H1 (cell line): Measurements from ENCODE around the gene DNAJC9. TPM values are rescaled to one million over a fixed set of nuclear protein-coding genes. Genes with fewer than 3 reads are reported as not detected.

ENCODE experiments used
- CTCF ChIA-PET: fragments of 300-600 bp; sonication (Branson Sonifier 250); formaldehyde crosslinking; loops from one replicate; lab custom pipeline; 2021; ENCODE audit not compliant: partially characterized antibody; lab: Charles Lee
- POLR2A ChIA-PET: fragments of 300-600 bp; sonication (Branson Sonifier 250); formaldehyde crosslinking; loops from one replicate; lab custom pipeline; 2021; ENCODE audit warnings: inconsistent platforms; ENCODE audit not compliant: partially characterized antibody; lab: Charles Lee
- DNase-seq, 2 experiments: peaks; one replicate each; pipeline versions ENCODE4 v3.0.0 to v3.0.0-alpha.2; 2010 to 2022; ENCODE audit warnings: low spot score in 2 of 2, low read depth in 1 of 2, mixed read lengths in 1 of 2
- FAIRE-seq: peaks from 2 replicates; lab custom pipeline; 2011; peaks lifted over from hg19 to GRCh38; lab: Jason Lieb, UNC
- H2AFZ ChIP-seq: 2 replicates; pipeline ENCODE4 v1.8.1; 2012; ENCODE audit warnings: low read length, inconsistent platforms
- H2AK5ac ChIP-seq: 2 replicates; pipeline ENCODE4 v1.6.1; 2013; ENCODE audit warnings: low read depth, low read length
- H2BK120ac ChIP-seq: replicated peaks from 2 replicates; pipeline ENCODE3; 2013; ENCODE audit warnings: low read depth, low read length, inconsistent platforms
- H2BK12ac ChIP-seq: 2 replicates; pipeline ENCODE4 v1.6.1; 2013; ENCODE audit warnings: low read depth, low read length
- H2BK15ac ChIP-seq: 2 replicates; pipeline ENCODE4 v1.6.1; 2013; ENCODE audit warnings: low read length
- H2BK20ac ChIP-seq: 2 replicates; pipeline ENCODE4 v1.6.1; 2013; ENCODE audit warnings: low read length
- H2BK5ac ChIP-seq: 2 replicates; pipeline ENCODE4 v1.6.1; 2013; ENCODE audit warnings: low read depth, low read length
- H3K14ac ChIP-seq: 2 replicates; pipeline ENCODE4 v1.6.1; 2013; ENCODE audit warnings: inconsistent platforms; ENCODE audit not compliant: insufficient read length
- H3K18ac ChIP-seq: 2 replicates; pipeline ENCODE4 v1.6.1; 2013; ENCODE audit warnings: low read length; ENCODE audit errors: extremely low read depth
- H3K23ac ChIP-seq: 2 replicates; pipeline ENCODE4 v1.6.1; 2013; ENCODE audit warnings: inconsistent platforms; ENCODE audit not compliant: insufficient read length
- H3K23me2 ChIP-seq: 2 replicates; pipeline ENCODE4 v1.6.1; 2013; ENCODE audit warnings: low read depth, low read length
- H3K27ac ChIP-seq: 2 replicates; pipeline ENCODE4 v1.6.1; 2011; ENCODE audit warnings: low read depth, low read length, inconsistent platforms
- H3K27me3 ChIP-seq, 4 experiments: replicated peaks in 1 of 4; 1 replicate in 1 of 4; 2 replicates in 3 of 4; pipeline versions ENCODE4 v1.6.1 to v1.8.1; 2011 to 2013; ENCODE audit warnings: low read length in 3 of 4, mild to moderate bottlenecking in 3 of 4, inconsistent platforms in 2 of 4, mixed read lengths in 2 of 4, moderate library complexity in 1 of 4; ENCODE audit not compliant: control insufficient read depth in 3 of 4, insufficient read depth in 3 of 4; ENCODE audit errors: extremely low read depth in 1 of 4
- H3K36me3 ChIP-seq, 4 experiments: 2 replicates each; pipeline versions ENCODE4 v1.6.1 to v1.8.1; 2011 to 2013; ENCODE audit warnings: mild to moderate bottlenecking in 4 of 4, low read length in 3 of 4, moderate library complexity in 2 of 4, control low read depth in 1 of 4, inconsistent platforms in 1 of 4; ENCODE audit not compliant: insufficient read depth in 4 of 4, control insufficient read depth in 2 of 4
- H3K4ac ChIP-seq: replicated peaks from 2 replicates; pipeline ENCODE3; 2013; ENCODE audit warnings: low read length, low read depth, mixed read lengths, inconsistent platforms; ENCODE audit not compliant: insufficient read length
- H3K4me1 ChIP-seq, 4 experiments: replicated peaks in 1 of 4; 1 replicate in 1 of 4; 2 replicates in 3 of 4; pipeline versions ENCODE4 v1.6.1 to v1.8.1; 2011 to 2013; ENCODE audit warnings: low read length in 3 of 4, inconsistent platforms in 2 of 4, mixed read lengths in 1 of 4; ENCODE audit not compliant: insufficient read depth in 4 of 4, control insufficient read depth in 3 of 4
- H3K4me2 ChIP-seq, 2 experiments: 2 replicates each; pipeline versions ENCODE4 v1.6.1 to v1.8.1; 2011 to 2013; ENCODE audit warnings: low read depth in 2 of 2, low read length in 2 of 2, control low read depth in 1 of 2, inconsistent platforms in 1 of 2, mild to moderate bottlenecking in 1 of 2; ENCODE audit not compliant: insufficient read depth in 1 of 2
- H3K4me3 ChIP-seq, 4 experiments: fragments of 200-600, 300-600 bp in 1 of 4; sonication (generic), shearing (Covaris generic), sonication (Bioruptor Twin) in 1 of 4; 2 replicates each; pipeline versions ENCODE4 v1.5.1 to v1.8.1; 2011 to 2016; ENCODE audit warnings: low read length in 4 of 4, low read depth in 3 of 4, control low read depth in 2 of 4, inconsistent platforms in 2 of 4, mild to moderate bottlenecking in 2 of 4, mixed read lengths in 1 of 4, moderate library complexity in 1 of 4; ENCODE audit not compliant: insufficient read depth in 2 of 4; ENCODE audit errors: extremely low read depth in 1 of 4
- H3K56ac ChIP-seq: replicated peaks from 2 replicates; pipeline ENCODE3; 2013; ENCODE audit warnings: low read depth, mild to moderate bottlenecking, mixed read lengths, low read length, inconsistent platforms; ENCODE audit not compliant: insufficient read length
- H3K79me1 ChIP-seq: 2 replicates; pipeline ENCODE4 v1.6.1; 2013; ENCODE audit warnings: low read depth, low read length, control low read depth
- H3K79me2 ChIP-seq, 2 experiments: 2 replicates each; pipeline versions ENCODE4 v1.6.1 to v1.8.1; 2012 to 2013; ENCODE audit warnings: low read length in 2 of 2, mild to moderate bottlenecking in 2 of 2, inconsistent platforms in 1 of 2; ENCODE audit not compliant: insufficient read depth in 2 of 2, control insufficient read depth in 1 of 2
- H3K9ac ChIP-seq, 4 experiments: replicated peaks in 1 of 4; 1 replicate in 1 of 4; 2 replicates in 3 of 4; pipeline versions ENCODE4 v1.6.1 to v1.8.1; 2011 to 2013; ENCODE audit warnings: low read depth in 3 of 4, low read length in 3 of 4, control low read depth in 2 of 4, mild to moderate bottlenecking in 2 of 4, moderate library complexity in 2 of 4, inconsistent platforms in 1 of 4; ENCODE audit errors: extremely low read depth in 1 of 4
- H3K9me3 ChIP-seq, 2 experiments: 2 replicates each; pipeline versions ENCODE4 v1.6.1 to v1.8.1; 2012 to 2013; ENCODE audit warnings: mild to moderate bottlenecking in 2 of 2, moderate library complexity in 2 of 2, control low read depth in 1 of 2, inconsistent platforms in 1 of 2, low read depth in 1 of 2, low read length in 1 of 2, mixed read lengths in 1 of 2; ENCODE audit not compliant: insufficient read depth in 2 of 2
- H4K20me1 ChIP-seq, 2 experiments: replicated peaks in 1 of 2; 2 replicates each; pipeline versions ENCODE3 to v1.8.1; 2011 to 2013; ENCODE audit warnings: inconsistent platforms in 2 of 2, low read length in 2 of 2, mild to moderate bottlenecking in 1 of 2; ENCODE audit not compliant: insufficient read depth in 2 of 2, control insufficient read depth in 1 of 2
- H4K5ac ChIP-seq: 2 replicates; pipeline ENCODE4 v1.6.1; 2013; ENCODE audit warnings: low read length, low read depth, mixed read lengths, inconsistent platforms; ENCODE audit not compliant: insufficient read length
- H4K8ac ChIP-seq: 2 replicates; pipeline ENCODE4 v1.8.0; 2013; ENCODE audit warnings: mild to moderate bottlenecking, moderate library complexity, low read length, inconsistent platforms; ENCODE audit not compliant: insufficient read depth; ENCODE audit errors: extremely low read depth
- H4K91ac ChIP-seq: replicated peaks from 2 replicates; pipeline ENCODE3; 2013; ENCODE audit warnings: low read length, mixed read lengths, inconsistent platforms; ENCODE audit not compliant: insufficient read length
- ATF2 ChIP-seq: IDR thresholded peaks from 2 replicates; pipeline ENCODE4 v1.6.1; 2012; ENCODE audit warnings: low read length, inconsistent platforms
- JUND ChIP-seq: IDR thresholded peaks from 2 replicates; pipeline ENCODE4 v1.6.1; 2011; ENCODE audit warnings: mild to moderate bottlenecking, improper control_type of control experiment, low read length
- NRF1 ChIP-seq: IDR thresholded peaks from 2 replicates; pipeline ENCODE4 v1.6.1; 2011; ENCODE audit warnings: mild to moderate bottlenecking, low read depth, low read length, improper control_type of control experiment
- WGBS, 2 experiments: shearing (Covaris generic) in 1 of 2; methylation state at CpG; one replicate each; pipeline versions ENCODE4 v1.1.6 to v1.1.7; 2013 to 2015; ENCODE audit warnings: low lambda C conversion rate in 2 of 2, mixed read lengths in 2 of 2, inconsistent platforms in 1 of 2, low coverage in 1 of 2, missing lambda C conversion rate in 1 of 2; ENCODE audit not compliant: insufficient replicate concordance in 2 of 2, insufficient coverage in 1 of 2, insufficient read length in 1 of 2; ENCODE audit errors: extremely low coverage in 1 of 2, missing lambda C conversion rate in 1 of 2; 5-methylcytosine and 5-hydroxymethylcytosine counted together
- polyA plus RNA-seq, 7 experiments: library from polyadenylated mRNA; depleted of rRNA in 3 of 7; stranded (reverse) in 5 of 7; unstranded in 2 of 7; fragments of >200 nt in 5 of 7; fragments of 200-250 nt in 2 of 7; gene quantifications; 1 replicate in 5 of 7; 2 replicates in 1 of 7; 4 replicates in 1 of 7; pipeline versions ENCODE4 v1.2.1 to v1.2.3, GENCODE V29; 2011 to 2013; ENCODE audit warnings: missing spikeins in 2 of 7, mixed read lengths in 2 of 7
- total RNA-seq: library from RNA; stranded (reverse); fragmentation: NEBNext Ultra II Directional; extraction: Animal tissue kit (Norgen Biotek cat#: 25700); gene quantifications from 2 replicates; pipeline ENCODE4 v1.2.1, GENCODE V29; 2021
- TF ChIP-seq, protein P1 (sequence below): IDR thresholded peaks from 2 replicates; pipeline ENCODE4 v1.6.1; 2012; ENCODE audit warnings: inconsistent platforms

The DNAJC9 gene
- total and polyA plus RNA-seq, 2 of the 8 experiments (the other 6 are each of a cell fraction or from before 2014, with no cell fraction given) = 26.0 to 32.2 TPM

DNA sequence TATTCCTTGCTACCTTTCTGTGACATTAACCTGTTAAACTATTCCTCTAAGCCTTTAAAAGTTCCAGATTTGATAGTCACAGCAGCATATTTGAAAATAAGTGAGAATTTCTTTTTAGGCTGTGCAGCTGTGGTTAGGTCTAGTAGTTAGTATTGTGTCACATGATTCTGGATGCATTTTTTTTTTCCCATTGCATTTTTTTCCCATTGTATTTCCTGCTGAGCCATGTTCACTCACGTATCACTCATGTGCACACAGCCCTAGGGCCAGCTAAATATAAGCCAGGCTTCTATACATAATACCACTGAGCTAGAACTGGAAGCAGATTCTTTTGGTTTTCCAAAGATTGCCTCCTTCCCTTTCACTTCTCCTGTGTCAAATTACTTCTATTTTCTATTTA, 37.4 kb downstream of the DNAJC9 start:
- WGBS, 2 experiments = 90% methylated on average over 1 of the region's 1 CpG; no CpG with 5 or more reads in 1 of the 2 experiments
- Histone ChIP-seq H4K8ac (no peak overlapping the region), H3K56ac (no peak overlapping the region), H4K5ac (no peak overlapping the region), H2BK5ac (no peak overlapping the region), H3K23me2 (no peaks in the 10 kb centered on the region), H2BK20ac (no peak overlapping the region), H3K36me3 (peaks cover 0 to 6% (median 1%) of the 10 kb centered on the region in 4 experiments; a peak in 2 of 8 replicates), H3K79me1 (no peaks in the 10 kb centered on the region), H2BK12ac (no peak overlapping the region), H3K79me2 (no peaks in the 10 kb centered on the region), H3K27ac (no peak overlapping the region), H3K23ac (no peak overlapping the region), H4K91ac (no peak overlapping the region), H3K14ac (no peak overlapping the region), H2BK15ac (no peak overlapping the region), H3K18ac (no peak overlapping the region), H4K20me1 (no peaks in the 10 kb centered on the region), H2BK120ac (no peak overlapping the region), H3K9me3 (peaks cover 19 to 25% of the 10 kb centered on the region in 2 experiments), H3K27me3 (no peaks in the 10 kb centered on the region), H2AFZ (no peak overlapping the region), H3K4me3 (no peak overlapping the region), H3K9ac (no peak overlapping the region), H3K4me1 (no peaks in the 10 kb centered on the region), H2AK5ac (no peak overlapping the region), H3K4ac (no peak overlapping the region), H3K4me2 (no peak overlapping the region)
- TF ChIP-seq, protein P1, sequence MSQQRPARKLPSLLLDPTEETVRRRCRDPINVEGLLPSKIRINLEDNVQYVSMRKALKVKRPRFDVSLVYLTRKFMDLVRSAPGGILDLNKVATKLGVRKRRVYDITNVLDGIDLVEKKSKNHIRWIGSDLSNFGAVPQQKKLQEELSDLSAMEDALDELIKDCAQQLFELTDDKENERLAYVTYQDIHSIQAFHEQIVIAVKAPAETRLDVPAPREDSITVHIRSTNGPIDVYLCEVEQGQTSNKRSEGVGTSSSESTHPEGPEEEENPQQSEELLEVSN = no peak
- no peak for TF ChIP-seq NRF1
- TF ChIP-seq ATF2 = no peak
- TF ChIP-seq JUND = no peak
- ChIA-PET POLR2A (interaction anchor here (0.7 kb wide), 1 partner anchor 38 kb away, joined by 3 read pairs; the partner anchor contains the start of gene DNAJC9), CTCF (interaction anchor here (2.0 kb wide), 1 partner anchor 9 kb away, joined by 8 read pairs; no protein-coding TSS in a partner anchor)
- DNase-seq (no peak), FAIRE-seq (no peak)
